ENCODE data around the gene BMS1.

- TF ChIP-seq CTCF (IDR thresholded peaks at IDR 0.05), result no peak
- TF ChIP-seq POLR2A (IDR thresholded peaks at IDR 0.05), result no peak
These were observed 96.2 kb downstream of the BMS1 start for GRCh38 chr10:42878821-42879195.
